Stimulated activated CD8-positive, alpha-beta memory T cell treated with anti-CD3 and anti-CD28 coated beads, Interleukin-4, amount 100 ng/mL, for 24 hours (primary cell): ENCODE measurements around the gene ASCC1.

Experiments used
- DNase-seq: peaks from one replicate; pipeline ENCODE4 v3.0.0-alpha.2; 2020; ENCODE audit warnings: low read depth

Gene ASCC1

DNA sequence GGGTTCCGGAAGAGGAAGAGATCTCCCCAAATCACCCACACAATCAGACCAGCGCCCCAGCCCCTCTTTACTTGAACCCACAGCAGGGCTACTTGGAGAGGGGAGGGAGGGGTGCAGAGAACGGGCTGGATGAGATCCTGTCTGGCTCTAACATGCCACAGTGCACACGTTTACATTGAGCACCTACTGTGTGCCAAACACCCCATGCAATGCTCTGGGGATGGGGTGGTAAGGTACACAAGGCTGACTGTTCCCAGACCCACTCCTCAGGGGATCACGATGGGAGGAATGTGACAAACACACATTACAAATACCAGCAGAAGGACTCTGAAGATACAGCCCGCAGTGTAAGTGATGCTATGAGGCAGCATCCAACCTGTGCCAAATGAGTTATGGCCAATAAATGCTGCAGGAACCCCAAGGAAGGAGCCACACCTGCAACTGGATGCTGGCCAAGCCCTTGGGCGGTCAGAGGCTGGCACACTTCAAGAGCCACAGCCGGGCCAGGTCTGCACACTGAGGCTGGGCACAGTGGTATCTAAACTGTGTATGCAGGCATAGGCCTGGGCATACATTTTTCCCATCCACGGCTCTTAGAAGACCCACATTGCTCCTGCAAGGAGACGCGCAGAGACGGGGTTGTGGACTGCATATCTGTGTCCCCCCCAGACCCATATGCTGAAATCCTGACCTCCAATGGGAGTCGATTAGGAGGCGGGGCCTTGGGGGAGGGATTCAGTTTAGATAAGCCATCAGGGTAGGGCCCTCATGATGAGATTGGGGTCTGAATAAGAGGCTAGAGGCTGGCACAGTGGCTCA, 134.1 kb downstream of the ASCC1 start:
- no peak for DNase-seq

DNA sequence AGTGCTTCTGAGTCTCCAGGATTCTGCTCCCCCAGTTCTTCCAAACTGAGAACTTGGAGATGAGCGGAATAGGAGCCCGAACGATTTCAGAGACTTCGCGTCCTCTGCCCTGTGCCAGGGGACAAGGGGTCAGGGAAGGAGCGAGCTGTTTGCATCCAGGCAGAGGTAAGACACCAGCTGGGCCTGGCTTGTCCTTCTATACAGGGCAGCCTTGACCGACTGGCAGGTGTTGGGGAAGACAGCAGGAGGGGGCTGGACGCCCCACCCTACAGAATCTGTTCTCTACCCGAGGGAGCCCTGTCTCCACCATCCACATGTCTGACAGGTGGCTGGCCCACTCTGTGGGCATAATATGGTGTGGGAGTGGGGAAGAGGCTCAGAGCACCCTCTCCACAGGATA, 134.9 kb downstream of the ASCC1 start:
- no peak for DNase-seq

DNA sequence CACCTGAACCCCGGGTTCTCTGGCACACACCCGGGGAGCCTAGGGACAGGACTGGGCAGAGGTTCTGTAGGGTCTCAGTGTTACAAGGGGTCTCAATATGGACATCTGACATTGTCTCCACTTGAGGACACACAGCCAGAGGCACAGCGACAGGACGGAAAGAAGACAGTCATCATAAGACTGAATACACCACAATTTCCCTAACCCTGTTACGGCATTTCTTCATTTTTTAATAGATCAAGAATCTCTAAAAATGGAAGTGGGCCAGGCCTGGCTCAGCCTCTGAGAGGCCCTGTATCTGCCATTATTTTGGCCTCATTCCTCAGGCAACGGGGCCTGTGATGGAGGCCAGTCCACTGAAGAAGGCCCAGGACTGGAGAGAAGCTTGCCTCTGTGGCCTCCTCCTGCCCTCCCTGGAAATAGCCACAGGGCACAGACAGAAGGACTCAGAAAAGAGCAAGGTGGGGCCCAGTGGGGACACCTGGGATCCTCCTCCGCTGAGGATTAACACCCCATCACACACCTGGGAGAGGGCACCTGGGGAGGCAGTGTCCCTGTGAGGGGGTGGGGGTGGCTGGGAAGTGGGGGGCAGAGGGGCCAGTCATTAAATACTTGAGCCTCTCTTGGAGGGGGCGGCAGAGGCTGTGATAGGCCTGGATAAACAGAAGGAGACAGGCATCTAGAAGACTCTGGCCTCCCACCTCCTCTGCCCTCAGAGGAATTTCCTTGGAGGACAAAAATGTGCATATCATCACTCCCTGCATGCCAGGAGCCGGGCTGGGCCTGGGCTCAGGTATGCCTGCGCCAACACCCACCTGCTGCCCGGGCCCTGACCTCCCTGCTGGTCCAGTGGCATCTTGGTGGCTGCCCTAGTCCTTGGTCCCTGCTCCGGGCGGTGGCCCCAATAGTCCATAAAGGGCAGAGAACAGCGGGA, 135.8 kb downstream of the ASCC1 start:
- DNase-seq: no peak

DNA sequence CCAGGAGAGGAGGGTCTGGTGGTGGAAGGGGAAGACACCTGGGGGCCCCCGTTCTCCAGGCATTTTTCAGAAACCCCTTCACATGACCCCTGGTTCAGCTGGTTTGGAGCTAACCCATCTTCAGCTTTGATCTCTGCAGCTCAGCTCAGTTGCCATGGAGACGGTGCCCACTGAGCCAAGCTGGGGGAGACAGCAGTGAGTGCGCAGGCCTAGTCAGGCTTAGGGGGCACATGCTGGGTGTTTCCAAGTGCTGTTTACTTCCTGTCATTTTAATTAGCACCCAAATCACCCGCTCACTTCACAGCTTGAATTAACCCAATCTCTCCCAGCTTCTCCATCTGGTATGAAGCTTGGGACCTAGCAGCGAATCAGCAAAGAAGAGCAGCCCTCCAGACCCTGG, 136.7 kb downstream of the ASCC1 start:
- peak; percentile 61 for DNase-seq

DNA sequence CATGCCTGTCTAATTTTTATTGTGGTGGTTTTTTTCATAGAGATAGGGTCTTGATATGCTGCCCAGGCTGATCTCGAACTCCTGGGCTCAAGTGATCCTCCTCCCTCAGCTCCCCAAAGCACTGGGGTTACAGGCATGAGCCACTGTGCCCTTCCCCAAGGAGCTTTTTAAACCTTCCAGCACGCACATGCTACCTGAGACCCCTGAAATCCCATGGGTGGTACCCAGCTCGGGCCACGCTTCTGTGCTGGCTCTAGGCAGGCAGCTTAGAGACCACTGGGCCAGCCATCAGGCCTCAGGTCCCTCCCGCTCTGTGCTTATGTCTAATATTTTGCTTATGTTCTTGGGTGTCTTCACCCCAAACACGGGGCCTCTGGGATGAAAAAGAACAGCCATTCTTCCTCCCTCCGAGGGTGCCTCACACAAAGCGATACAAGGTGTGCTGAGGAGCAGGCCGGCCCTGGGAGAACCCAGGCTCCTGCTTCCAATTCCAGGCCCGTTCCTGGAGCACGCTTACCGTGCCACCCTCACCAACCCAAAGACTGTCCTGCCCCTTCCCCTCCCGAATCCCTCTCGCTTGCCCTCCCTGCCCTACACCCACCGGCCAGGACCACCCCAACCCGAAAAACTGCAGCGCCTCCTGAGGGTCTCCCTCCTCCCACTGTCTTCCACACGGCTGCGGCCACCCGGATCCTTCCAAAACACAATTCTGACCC, 138.6 kb downstream of the ASCC1 start:
- DNase-seq: no peak

DNA sequence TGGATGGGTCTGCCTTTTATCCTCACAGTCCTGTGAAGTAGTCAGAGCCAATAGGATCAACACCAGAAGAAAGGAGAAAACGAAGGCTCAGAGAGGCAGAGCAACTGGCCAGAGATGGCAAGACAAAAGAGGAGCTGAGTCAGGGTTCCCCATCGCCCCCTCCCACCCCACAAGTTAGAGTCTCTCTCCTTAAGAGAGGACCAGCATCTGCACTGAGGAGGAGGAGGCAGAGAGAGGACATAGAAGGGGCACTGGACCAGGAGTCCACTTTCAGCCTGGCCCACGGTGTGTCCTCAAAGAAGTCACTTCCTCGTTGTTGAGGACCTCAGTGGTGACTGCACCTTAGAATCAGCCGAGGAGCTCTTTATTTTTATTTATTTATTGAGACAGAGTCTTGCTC, 139.3 kb downstream of the ASCC1 start:
- no peak for DNase-seq

DNA sequence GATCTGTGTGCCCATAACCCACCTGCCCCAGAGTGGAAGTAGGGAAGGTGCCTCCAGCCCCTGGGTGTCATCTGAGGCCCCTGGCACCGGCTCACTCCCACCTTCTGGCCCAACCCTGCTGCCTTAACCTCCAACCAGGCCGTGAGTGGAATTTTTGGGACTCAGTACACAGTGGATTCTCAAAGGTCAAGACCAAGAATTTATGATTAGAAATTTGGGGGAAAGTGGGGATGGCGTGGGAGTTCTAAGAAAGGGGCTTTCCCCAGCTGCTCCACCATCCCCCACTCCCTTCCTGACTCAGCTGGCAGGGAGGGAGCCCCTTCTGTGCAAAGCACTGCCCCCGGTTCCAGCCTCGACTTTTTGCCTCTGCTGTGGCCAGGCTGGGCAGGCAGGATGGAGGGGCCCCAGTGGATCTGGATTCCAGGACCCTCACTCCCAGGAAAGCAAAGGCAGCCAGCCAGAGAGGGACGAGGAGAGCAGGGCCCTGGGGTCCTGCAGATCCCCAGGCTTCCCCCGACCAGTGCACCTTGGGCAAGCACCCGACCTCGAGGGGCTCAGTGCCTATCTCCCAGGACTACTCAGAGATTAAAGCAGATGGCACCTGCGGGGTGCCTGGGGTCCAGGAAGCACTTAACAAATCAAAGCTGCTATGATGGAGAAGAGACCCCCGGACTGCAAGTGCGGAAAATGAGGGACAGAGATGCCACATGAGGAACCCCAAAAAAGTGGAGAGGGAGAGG, 140.5 kb downstream of the ASCC1 start:
- no peak for DNase-seq

DNA sequence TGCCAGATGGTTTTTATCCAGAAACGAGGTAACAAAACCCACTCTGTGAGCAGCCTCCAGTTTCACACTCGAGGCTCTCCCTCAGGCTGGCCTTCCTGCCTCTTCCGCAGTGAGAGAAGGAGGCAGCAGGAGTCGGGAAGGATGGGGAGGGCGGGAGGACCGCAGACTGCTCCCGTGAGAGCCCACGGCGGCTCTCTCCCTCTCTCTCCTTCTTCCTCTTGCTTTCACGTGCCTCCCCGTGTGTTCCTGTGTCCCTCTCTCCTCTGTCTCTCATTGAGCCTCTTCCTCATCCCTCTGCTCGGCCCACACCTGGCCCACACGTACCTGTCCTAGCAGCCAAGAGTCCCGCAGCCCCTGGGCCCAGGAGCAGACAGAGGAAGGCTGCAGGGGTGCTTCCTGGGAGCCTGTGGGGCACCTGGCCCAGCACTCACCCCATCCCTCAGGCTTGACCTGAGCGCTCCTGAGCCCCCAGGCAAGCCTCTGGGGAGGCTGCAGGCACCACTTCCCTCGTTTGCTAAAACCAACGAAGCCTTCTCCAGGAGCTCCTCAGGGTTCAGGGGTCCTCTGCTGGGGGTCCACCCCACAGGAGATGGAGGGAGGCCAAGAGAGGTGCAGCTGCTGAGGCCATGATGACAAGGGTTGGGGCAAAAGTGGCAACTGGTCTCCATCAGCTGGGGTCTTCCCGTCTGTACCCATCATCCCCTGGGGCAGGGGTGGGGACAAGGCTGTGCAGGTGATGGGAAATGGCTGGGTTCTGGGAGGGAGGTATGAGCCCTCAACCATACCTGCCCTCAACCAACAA, 141.3 kb downstream of the ASCC1 start:
- no peak for DNase-seq

DNA sequence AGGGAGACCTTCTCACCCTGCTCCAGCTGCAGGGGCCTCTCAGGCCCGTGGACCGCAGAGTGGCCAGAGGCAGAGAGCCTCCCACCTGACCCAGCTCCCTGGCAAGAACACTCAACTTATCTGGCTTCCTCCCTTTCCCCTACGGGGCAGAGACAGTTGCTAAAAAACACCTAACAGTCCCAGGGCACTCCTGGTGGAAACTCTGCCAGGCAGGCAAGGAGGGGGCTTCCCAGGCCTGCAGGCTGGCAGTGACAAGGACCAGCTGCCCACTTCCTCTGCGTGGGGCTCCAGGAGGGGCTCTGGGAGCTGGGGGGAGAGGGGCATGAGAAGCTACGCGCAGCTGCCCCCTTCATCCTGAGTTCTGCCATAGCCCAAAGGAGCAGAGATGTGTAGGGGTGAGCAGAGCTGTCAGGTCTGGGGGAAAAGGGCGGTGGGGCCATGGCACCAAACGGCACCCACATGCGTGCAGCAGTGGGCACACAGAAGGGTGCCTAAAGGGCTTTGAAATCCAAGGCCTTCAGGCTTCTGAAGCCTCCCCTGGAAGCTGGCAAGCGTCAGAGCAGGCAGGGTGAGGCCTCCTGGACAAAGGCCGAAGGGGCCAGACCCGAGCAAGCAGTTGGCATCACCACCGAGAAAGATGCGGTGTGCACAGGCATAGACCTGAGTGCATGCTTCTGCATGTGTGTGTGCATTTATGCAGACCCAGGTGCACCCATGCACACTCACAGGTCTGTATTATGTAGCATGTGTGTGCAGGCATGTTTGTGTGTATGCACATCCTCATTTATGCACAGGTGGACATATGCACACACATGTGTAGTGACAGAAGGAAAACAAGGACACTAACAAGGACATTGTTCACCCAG, 142.1 kb downstream of the ASCC1 start:
- DNase-seq: no peak

DNA sequence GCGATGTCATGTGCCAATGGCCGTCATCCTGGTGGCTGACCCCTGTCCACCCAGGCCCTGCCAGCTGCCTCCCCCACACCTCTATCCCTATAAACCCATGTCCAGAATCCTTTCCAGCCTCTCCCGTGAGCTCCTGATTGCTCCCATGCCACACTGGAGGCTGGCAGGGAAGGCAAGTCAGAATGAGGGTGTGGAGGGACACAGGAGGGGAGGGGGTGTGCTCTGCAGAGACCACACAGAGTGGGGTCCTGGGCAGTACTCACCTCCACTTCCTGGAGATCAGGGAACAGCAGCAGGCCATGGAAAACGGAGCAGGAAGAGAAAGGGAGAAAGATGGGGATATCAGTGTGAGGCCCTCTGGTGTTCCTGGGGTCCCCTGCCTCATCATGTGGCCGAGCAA, 143.4 kb downstream of the ASCC1 start:
- no peak for DNase-seq

DNA sequence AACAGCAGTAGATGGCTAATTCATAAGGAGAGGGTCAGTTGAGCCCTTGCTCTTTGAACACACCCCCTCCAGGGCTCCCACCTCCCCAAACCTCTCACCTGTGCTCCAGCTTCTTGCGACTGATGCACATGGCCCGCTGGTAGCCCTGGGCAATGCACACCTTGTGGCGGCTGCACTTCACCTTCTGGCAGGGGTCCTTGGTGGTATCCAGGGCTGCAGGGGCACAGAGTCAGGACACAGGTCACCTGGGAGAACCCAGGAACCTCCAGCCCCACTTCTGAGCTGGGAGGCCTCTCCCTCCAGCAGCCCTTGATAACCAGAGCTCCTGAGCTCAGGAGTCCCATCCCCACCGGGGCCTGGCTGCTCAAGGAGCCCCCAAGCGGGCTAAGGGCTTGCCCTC, 144.0 kb downstream of the ASCC1 start:
- no peak for DNase-seq

DNA sequence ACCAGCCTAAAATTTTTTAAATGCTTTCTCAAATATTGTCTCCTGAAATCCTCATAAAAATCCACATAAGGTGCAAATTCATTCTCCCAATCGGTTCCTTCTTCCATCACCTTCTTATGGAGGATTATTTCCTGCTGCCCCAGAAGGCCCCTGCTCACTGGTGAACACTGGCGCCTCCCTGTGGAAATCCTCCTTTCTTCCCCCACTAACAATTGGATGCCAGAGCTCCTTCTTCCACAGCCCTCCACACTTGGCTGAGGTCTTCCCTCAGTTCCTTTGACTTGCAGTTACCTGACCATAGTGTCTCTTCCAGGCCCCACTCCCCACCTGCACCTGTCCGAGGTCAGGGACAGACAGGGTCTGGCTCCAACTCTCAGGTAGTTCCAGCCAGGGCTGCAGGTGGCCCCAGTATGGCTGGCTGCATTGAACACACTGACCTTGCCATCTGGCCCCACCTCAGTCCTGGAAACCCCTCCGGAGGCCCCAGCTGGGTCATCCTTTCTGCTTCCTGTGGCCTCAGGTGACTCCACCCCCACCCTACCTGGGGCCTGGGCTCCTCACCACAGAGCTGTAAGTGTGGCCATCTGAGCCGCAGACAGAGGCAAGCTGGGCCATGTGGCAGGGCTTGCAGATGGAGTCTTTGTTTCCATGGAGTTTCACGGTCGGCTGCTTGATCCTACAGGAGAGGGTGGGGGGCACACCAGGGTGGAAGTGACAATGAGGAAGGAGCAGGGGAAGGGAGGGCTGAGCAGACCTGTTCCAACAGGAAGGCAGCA, 146.1 kb downstream of the ASCC1 start:
- no peak for DNase-seq

DNA sequence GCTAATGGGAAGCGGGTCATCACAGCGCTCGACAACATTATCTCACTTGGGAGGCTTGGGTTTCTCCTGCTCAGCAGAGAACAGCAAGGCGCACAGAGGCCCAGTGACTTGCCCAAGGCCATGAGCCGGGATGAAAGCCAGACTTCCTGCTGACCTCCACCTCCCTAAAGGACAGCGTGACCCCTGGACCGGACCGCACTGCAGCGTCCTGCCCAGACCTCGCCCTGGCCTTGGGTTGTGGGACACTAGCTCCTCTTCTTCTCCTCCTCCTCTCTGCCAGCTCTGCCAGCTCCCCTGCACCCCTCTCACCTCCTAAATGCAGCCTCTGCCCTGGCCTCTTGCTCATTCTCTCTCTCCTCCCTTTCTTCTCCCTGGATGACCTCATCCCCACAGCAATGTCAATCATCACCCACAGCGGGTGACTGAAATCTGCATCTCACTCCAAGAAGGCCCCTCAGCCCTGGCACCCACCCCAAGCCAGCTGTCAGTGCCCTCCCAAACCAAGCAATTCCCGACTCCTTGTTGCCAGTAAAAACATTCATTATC, 147.1 kb downstream of the ASCC1 start:
- no peak for DNase-seq

DNA sequence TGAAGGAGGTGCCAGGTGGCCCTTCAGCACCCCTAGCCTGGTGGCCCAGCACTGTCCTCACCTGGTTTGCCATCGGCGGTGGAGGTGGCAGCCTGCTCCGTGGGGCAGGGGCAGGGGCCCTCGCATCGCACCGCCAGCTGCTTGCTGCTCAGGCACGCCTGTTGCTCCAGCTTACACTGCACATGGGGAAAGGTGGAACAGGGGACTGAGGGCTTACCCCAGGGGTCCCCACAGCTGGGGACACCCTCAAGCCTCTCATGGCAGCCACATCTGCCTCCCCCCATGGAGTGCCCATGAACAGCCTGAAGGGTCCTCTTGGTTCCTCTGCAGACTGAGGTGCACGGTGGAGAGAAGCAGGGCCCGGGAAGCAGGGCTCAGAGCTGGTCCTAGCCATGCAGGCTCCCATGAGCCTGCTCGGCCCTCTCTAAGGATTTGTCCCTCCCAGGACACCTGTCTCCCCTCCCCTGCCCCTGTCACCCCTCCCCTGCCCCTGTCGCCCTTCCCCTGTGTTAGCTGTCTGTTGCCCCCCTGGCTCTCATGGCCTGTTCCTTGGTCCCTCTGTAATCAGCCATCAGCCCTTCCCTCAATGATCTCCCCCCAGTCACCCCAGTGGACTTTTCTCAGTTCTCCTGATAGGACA, 147.8 kb downstream of the ASCC1 start:
- no peak for DNase-seq

DNA sequence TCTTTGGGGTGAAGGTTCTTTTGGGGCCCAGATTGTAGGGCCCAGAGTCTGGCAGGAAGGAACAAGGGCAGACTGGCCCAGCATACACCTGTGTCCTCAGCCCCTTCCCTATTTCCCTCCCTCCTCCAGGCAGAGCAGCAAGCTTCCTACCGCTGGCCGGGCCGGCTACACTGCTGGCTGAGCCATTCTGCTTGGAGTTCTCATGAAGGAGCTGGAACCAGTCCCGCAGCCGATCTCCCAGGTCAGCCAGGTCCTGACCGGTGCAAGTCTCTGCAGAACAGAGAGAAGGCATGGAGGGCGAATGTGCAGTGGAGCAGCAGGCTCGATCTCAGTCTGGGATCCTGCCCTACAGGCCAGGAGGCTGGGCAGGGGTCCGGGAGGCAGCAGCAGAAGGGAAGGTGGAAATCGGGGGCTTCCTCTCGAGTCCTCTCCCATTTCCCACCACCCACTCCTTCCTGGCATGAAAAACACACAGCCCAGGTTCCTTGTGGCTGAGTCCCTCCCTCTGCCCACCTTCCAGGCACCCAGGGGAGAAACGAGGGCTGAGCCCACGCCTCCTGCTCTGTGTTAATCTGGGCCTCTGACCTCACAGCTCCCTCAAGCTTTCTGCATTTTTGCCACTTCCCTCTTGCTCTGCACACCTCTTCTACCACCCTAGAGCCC, 148.5 kb downstream of the ASCC1 start:
- no peak for DNase-seq

DNA sequence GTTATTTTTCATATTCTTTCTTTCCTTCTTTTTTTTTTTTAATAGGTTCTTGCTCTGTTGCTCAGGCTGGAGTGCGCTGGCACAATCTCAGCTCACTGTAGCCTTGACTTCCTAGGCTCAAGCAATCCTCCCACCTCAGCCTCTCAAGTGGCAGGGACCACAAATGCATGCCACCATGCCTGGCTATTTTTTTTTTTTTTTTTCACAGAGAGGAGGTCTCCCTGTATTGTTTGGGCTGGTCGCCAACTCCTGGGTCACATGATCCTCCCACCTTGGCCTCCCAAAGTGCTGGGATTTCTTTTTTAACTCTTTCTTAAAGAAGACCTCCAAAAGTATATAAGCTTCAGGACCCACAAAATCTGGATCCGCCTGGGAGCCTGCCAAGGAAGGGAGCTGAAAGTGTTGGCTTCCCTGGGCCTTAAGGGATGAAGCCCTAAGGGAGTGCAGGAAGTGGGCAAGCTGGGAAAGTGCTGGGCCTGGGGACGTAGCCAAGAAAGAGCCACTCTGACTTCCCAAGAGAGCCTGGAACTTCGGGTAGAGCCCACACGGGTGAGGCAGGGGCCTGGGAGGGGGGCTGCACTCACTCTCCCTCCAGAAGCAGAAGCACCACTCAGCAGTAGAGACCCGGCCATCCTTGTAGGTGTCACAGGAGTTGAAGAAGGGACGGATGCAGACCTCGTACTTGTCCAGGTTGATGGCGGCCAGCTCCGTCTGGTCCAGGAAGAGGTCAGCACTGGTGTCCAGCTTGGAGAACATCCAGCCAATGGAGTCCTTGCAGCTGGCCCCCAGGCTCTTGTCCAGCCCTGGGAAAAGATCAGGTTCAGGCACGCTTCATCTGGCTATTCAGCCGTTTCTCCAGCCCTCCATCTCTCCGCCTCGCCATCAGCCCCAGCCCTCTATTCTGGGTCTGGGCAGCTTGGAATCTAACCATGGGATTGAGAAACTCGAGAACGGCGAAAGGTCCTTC, 149.5 kb downstream of the ASCC1 start:
- DNase-seq: no peak
